ENCODE results near the gene DOK1. TPM values are rescaled to one million over a fixed set of nuclear protein-coding genes. Genes with fewer than 3 reads are reported as not detected.

DOK1 gene
- total and polyA plus RNA-seq, 10 donors: 19.9 to 59.1 (median 39.7) TPM

- Histone ChIP-seq H3K4me3 (no peak overlapping the region), H3K9me3 (no peaks in the 10 kb centered on the region), H3K4me1 (peaks cover 0 to 8% (median 0%) of the 10 kb centered on the region in 6 donors), H3K36me3 (no peaks in the 10 kb centered on the region), H3K27ac (no peak overlapping the region), H3K27me3 (replicated peaks in 1 of 7) (peaks cover 0 to 37% (median 4%) of the 10 kb centered on the region in 7 donors)
- WGBS, 5 donors: 65 to 78% (median 70%) methylated on average over 1 of the region's 1 CpG
- TF ChIP-seq CTCF (IDR thresholded peaks at IDR 0.05 in 8 of 11, conservative IDR thresholded peaks at IDR 0.05 in 3 of 11): no peak
- no peak for TF ChIP-seq POLR2AphosphoS5 (IDR thresholded peaks at IDR 0.05)
- no peak for TF ChIP-seq POLR2A (IDR thresholded peaks at IDR 0.05)
- intact Hi-C loops (cut with DNase I; ENCODE audit: low total_unique reads): no loop called here
- DNase-seq: no peak
Observed at GRCh38 chr2:74597410-74597809, 42.9 kb downstream of the DOK1 start.

GRCh38 chr2:74599676-74600075 is 45.2 kb downstream of the DOK1 start:
- 44 to 52% (median 50%) methylated on average over 3 of the region's 3 CpGs for whole genome bisulfite sequencing, 5 donors
- H3K4me3 ChIP-seq: no peak overlapping the region

DNA sequence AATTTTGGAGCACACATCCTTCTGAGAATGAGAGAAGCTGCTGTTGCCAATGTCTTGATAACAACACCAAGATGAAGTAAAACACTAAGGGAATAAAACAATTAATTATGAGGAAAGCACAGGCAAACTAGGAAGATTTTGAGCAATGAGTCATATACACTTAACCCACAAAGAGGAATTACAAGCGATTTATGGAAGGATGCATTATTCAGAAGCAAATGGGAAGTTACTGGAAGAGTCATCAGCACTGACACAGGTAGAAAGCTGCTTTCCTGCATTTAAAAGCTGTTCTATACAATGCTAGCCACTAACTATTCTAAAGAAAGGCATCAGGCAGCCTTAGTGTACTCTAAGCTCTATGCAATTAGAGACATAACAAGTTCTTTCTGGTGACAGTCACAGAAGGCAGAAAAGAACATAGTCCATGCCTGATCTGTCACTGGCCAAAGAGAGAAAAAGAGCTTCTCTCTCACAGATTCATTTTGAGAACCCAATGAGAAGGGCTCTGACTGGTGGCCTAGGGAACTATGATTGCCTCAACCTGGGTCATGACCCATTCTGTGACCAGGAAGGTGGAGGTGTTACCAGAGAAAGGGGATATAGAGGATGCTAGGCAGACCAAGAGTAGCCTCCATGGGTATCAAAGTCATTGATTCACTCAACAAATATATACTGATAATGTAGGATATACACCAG is 48.2 kb downstream of the DOK1 start:
- intact Hi-C loops (cut with DNase I; ENCODE audit: low total_unique reads): no loop called here
- TF ChIP-seq POLR2AphosphoS5 (IDR thresholded peaks at IDR 0.05) (no peak), CTCF (IDR thresholded peaks at IDR 0.05 in 8 of 11, conservative IDR thresholded peaks at IDR 0.05 in 3 of 11) (no peak), POLR2A (IDR thresholded peaks at IDR 0.05) (no peak)
- no peak for DNase-seq
- Histone ChIP-seq H3K4me1 (peaks cover 0 to 8% (median 0%) of the 10 kb centered on the region in 6 donors), H3K9me3 (no peaks in the 10 kb centered on the region), H3K36me3 (no peaks in the 10 kb centered on the region), H3K27me3 (replicated peaks in 1 of 7) (peaks cover 0 to 15% (median 0%) of the 10 kb centered on the region in 7 donors), H3K27ac (no peak overlapping the region), H3K4me3 (no peak overlapping the region)
- WGBS, 5 donors: 22 to 35% (median 26%) methylated on average over 1 of the region's 1 CpG

More at GRCh38 chr2:74599676-74600075, 45.2 kb downstream of the DOK1 start:
- no peak overlapping the region for H3K27ac ChIP-seq
- H3K36me3 ChIP-seq: no peaks in the 10 kb centered on the region
- peaks cover 0 to 16% (median 0%) of the 10 kb centered on the region in 7 donors for H3K27me3 ChIP-seq (replicated peaks in 1 of 7)
- TF ChIP-seq CTCF (IDR thresholded peaks at IDR 0.05 in 8 of 11, conservative IDR thresholded peaks at IDR 0.05 in 3 of 11): no peak
- TF ChIP-seq POLR2A (IDR thresholded peaks at IDR 0.05): no peak
- no peak for TF ChIP-seq POLR2AphosphoS5 (IDR thresholded peaks at IDR 0.05)
- peaks cover 0 to 8% (median 0%) of the 10 kb centered on the region in 6 donors for H3K4me1 ChIP-seq
- intact Hi-C loops (cut with DNase I; ENCODE audit: low total_unique reads): no loop called here
- no peaks in the 10 kb centered on the region for H3K9me3 ChIP-seq
- no peak for DNase-seq

- DNase-seq: no peak
- Histone ChIP-seq H3K36me3 (no peaks in the 10 kb centered on the region), H3K9me3 (no peaks in the 10 kb centered on the region), H3K27ac (no peak overlapping the region), H3K4me3 (no peak overlapping the region), H3K4me1 (peaks cover 0 to 8% (median 0%) of the 10 kb centered on the region in 6 donors), H3K27me3 (replicated peaks in 1 of 7) (peaks cover 0 to 19% (median 0%) of the 10 kb centered on the region in 7 donors)
- TF ChIP-seq CTCF (IDR thresholded peaks at IDR 0.05 in 8 of 11, conservative IDR thresholded peaks at IDR 0.05 in 3 of 11) (no peak), POLR2A (IDR thresholded peaks at IDR 0.05) (no peak), POLR2AphosphoS5 (IDR thresholded peaks at IDR 0.05) (no peak)
- intact Hi-C loops (cut with DNase I; ENCODE audit: low total_unique reads): no loop called here
- 72 to 81% (median 76%) methylated on average over 7 of the region's 7 CpGs for WGBS, 5 donors
Observed at GRCh38 chr2:74603282-74604000, 48.9 kb downstream of the DOK1 start.
